ENCODE data around the gene WNT1.

The WNT1 gene

GRCh38 chr12:49022558-49023178 is 44.5 kb downstream of the WNT1 start:
- Histone ChIP-seq H3K4me2 (no peak overlapping the region), H3K4me3 (IDR thresholded peaks at IDR 0.05; ENCODE audit: insufficient read depth, low read depth, low read length) (no peak overlapping the region), H3K9ac (no peak overlapping the region), H3K4me1 (ENCODE audit: low read depth, poor library complexity, severe bottlenecking) (peaks cover 10% of the 10 kb centered on the region), H2AFZ (ENCODE audit: low read depth) (no peak overlapping the region), H3K36me3 (ENCODE audit: insufficient read depth) (peaks cover 5% of the 10 kb centered on the region; the same call in 1 of the 2 replicates), H3K27me3 (ENCODE audit: insufficient read depth, low read depth) (no peaks in the 10 kb centered on the region), H3K79me2 (ENCODE audit: insufficient read depth, low read depth) (no peaks in the 10 kb centered on the region), H4K20me1 (ENCODE audit: insufficient read depth) (no peaks in the 10 kb centered on the region), H3K27ac (no peak overlapping the region)
- no peak for TF ChIP-seq CTCF (conservative IDR thresholded peaks at IDR 0.05; ENCODE audit: low read depth, low read length)

GRCh38 chr12:49023812-49024211 is 45.7 kb downstream of the WNT1 start:
- Histone ChIP-seq H4K20me1 (ENCODE audit: insufficient read depth) (no peaks in the 10 kb centered on the region), H3K27me3 (ENCODE audit: insufficient read depth, low read depth) (no peaks in the 10 kb centered on the region), H3K9ac (no peak overlapping the region), H3K36me3 (ENCODE audit: insufficient read depth) (peaks cover 7% of the 10 kb centered on the region; the same call in 1 of the 2 replicates), H2AFZ (ENCODE audit: low read depth) (no peak overlapping the region), H3K4me1 (ENCODE audit: low read depth, poor library complexity, severe bottlenecking) (peaks cover 9% of the 10 kb centered on the region), H3K27ac (no peak overlapping the region), H3K79me2 (ENCODE audit: insufficient read depth, low read depth) (no peaks in the 10 kb centered on the region), H3K4me3 (IDR thresholded peaks at IDR 0.05; ENCODE audit: insufficient read depth, low read depth, low read length) (no peak overlapping the region), H3K4me2 (no peak overlapping the region)
- no peak for TF ChIP-seq CTCF (conservative IDR thresholded peaks at IDR 0.05; ENCODE audit: low read depth, low read length)

GRCh38 chr12:49024543-49024942 is 46.4 kb downstream of the WNT1 start:
- no peak for TF ChIP-seq CTCF (conservative IDR thresholded peaks at IDR 0.05; ENCODE audit: low read depth, low read length)
- Histone ChIP-seq H3K4me2 (no peak overlapping the region), H3K4me1 (ENCODE audit: low read depth, poor library complexity, severe bottlenecking) (peaks cover 4% of the 10 kb centered on the region), H4K20me1 (ENCODE audit: insufficient read depth) (no peaks in the 10 kb centered on the region), H2AFZ (ENCODE audit: low read depth) (no peak overlapping the region), H3K9ac (no peak overlapping the region), H3K27me3 (ENCODE audit: insufficient read depth, low read depth) (no peaks in the 10 kb centered on the region), H3K4me3 (IDR thresholded peaks at IDR 0.05; ENCODE audit: insufficient read depth, low read depth, low read length) (no peak overlapping the region), H3K36me3 (ENCODE audit: insufficient read depth) (peaks cover 7% of the 10 kb centered on the region; the same call in 1 of the 2 replicates), H3K27ac (no peak overlapping the region), H3K79me2 (ENCODE audit: insufficient read depth, low read depth) (no peaks in the 10 kb centered on the region)

GRCh38 chr12:49025463-49025862 is 47.3 kb downstream of the WNT1 start:
- Histone ChIP-seq H3K36me3 (ENCODE audit: insufficient read depth) (peaks cover 7% of the 10 kb centered on the region; the same call in 1 of the 2 replicates), H3K9ac (no peak overlapping the region), H4K20me1 (ENCODE audit: insufficient read depth) (no peaks in the 10 kb centered on the region), H2AFZ (ENCODE audit: low read depth) (no peak overlapping the region), H3K4me1 (ENCODE audit: low read depth, poor library complexity, severe bottlenecking) (no peaks in the 10 kb centered on the region), H3K27ac (no peak overlapping the region), H3K27me3 (ENCODE audit: insufficient read depth, low read depth) (no peaks in the 10 kb centered on the region), H3K4me3 (IDR thresholded peaks at IDR 0.05; ENCODE audit: insufficient read depth, low read depth, low read length) (no peak overlapping the region), H3K79me2 (ENCODE audit: insufficient read depth, low read depth) (no peaks in the 10 kb centered on the region), H3K4me2 (no peak overlapping the region)
- TF ChIP-seq CTCF (conservative IDR thresholded peaks at IDR 0.05; ENCODE audit: low read depth, low read length) = no peak
